ENCODE data around the gene ZBTB39.

The ZBTB39 gene

GRCh38 chr12:57042695-57043094 is 36.3 kb upstream of the ZBTB39 start:
- Histone ChIP-seq H3K27me3 (ENCODE audit: insufficient read depth, low read length, poor library complexity, severe bottlenecking) (no peaks in the 10 kb centered on the region), H2AFZ (ENCODE audit: low read length) (no peak overlapping the region), H3K79me2 (ENCODE audit: insufficient read depth, low read length) (no peaks in the 10 kb centered on the region), H3K9me2 (replicated peaks; ENCODE audit: low read depth, low read length) (no peaks in the 10 kb centered on the region), H3K4me2 (ENCODE audit: low read depth, low read length, poor library complexity, severe bottlenecking) (no peak overlapping the region), H3K4me3 (ENCODE audit: low read length, poor library complexity, severe bottlenecking) (no peak overlapping the region), H3K4me1 (ENCODE audit: insufficient read depth, low read length, poor library complexity, severe bottlenecking) (peaks cover 10% of the 10 kb centered on the region), H3K9me3 (ENCODE audit: insufficient read depth, low read depth, low read length) (no peaks in the 10 kb centered on the region), H3K9ac (ENCODE audit: low read depth, low read length, poor library complexity, severe bottlenecking) (no peak overlapping the region), H3F3A (ENCODE audit: low read depth) (no peaks in the 10 kb centered on the region), H4K20me1 (ENCODE audit: insufficient read depth, low read length, poor library complexity, severe bottlenecking) (no peaks in the 10 kb centered on the region), H3K36me3 (ENCODE audit: insufficient read depth, low read length) (no peaks in the 10 kb centered on the region)
- TF ChIP-seq EZH2phosphoT487 (IDR thresholded peaks at IDR 0.05; ENCODE audit: borderline replicate concordance) = no peak
- TF ChIP-seq, protein P1, sequence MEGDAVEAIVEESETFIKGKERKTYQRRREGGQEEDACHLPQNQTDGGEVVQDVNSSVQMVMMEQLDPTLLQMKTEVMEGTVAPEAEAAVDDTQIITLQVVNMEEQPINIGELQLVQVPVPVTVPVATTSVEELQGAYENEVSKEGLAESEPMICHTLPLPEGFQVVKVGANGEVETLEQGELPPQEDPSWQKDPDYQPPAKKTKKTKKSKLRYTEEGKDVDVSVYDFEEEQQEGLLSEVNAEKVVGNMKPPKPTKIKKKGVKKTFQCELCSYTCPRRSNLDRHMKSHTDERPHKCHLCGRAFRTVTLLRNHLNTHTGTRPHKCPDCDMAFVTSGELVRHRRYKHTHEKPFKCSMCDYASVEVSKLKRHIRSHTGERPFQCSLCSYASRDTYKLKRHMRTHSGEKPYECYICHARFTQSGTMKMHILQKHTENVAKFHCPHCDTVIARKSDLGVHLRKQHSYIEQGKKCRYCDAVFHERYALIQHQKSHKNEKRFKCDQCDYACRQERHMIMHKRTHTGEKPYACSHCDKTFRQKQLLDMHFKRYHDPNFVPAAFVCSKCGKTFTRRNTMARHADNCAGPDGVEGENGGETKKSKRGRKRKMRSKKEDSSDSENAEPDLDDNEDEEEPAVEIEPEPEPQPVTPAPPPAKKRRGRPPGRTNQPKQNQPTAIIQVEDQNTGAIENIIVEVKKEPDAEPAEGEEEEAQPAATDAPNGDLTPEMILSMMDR (conservative IDR thresholded peaks at IDR 0.05; ENCODE audit: low read length) = no peak

DNA sequence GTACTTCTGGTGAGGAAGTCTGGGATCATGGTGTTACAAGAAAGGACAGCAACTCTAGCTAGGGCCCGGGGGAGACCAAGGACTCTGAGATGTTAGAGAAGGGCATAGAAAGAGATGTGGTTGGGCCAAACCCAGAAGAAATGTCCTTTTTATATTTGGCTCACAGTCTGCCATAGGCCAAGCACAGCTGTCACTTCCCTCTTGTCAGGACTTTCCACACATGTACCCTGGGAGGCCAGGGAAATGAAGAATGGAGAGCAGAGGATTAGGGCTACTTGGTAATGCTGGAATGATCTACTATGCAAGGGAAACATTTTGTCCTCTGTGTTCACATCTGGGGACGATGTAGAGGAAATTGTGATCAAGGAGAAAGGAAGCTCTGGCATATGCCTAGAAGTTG is 34.4 kb upstream of the ZBTB39 start:
- H3K9me3 ChIP-seq (ENCODE audit: insufficient read depth, low read depth, low read length) = no peaks in the 10 kb centered on the region
- no peak for TF ChIP-seq EZH2phosphoT487 (IDR thresholded peaks at IDR 0.05; ENCODE audit: borderline replicate concordance)
- TF ChIP-seq, protein P1 (conservative IDR thresholded peaks at IDR 0.05; ENCODE audit: low read length) = no peak
- H3K9ac ChIP-seq (ENCODE audit: low read depth, low read length, poor library complexity, severe bottlenecking) = no peak overlapping the region
- H3F3A ChIP-seq (ENCODE audit: low read depth) = no peaks in the 10 kb centered on the region
- no peaks in the 10 kb centered on the region for H3K9me2 ChIP-seq (replicated peaks; ENCODE audit: low read depth, low read length)
- H3K27me3 ChIP-seq (ENCODE audit: insufficient read depth, low read length, poor library complexity, severe bottlenecking) = no peaks in the 10 kb centered on the region
- H3K4me1 ChIP-seq (ENCODE audit: insufficient read depth, low read length, poor library complexity, severe bottlenecking) = no peaks in the 10 kb centered on the region
- H4K20me1 ChIP-seq (ENCODE audit: insufficient read depth, low read length, poor library complexity, severe bottlenecking) = no peaks in the 10 kb centered on the region
- H3K79me2 ChIP-seq (ENCODE audit: insufficient read depth, low read length) = no peaks in the 10 kb centered on the region
- no peak overlapping the region for H2AFZ ChIP-seq (ENCODE audit: low read length)
- no peak overlapping the region for H3K4me2 ChIP-seq (ENCODE audit: low read depth, low read length, poor library complexity, severe bottlenecking)
- H3K36me3 ChIP-seq (ENCODE audit: insufficient read depth, low read length) = no peaks in the 10 kb centered on the region
- H3K4me3 ChIP-seq (ENCODE audit: low read length, poor library complexity, severe bottlenecking) = no peak overlapping the region

GRCh38 chr12:57040211-57040610 is 33.9 kb upstream of the ZBTB39 start:
- no peaks in the 10 kb centered on the region for H3K9me3 ChIP-seq (ENCODE audit: insufficient read depth, low read depth, low read length)
- no peaks in the 10 kb centered on the region for H3F3A ChIP-seq (ENCODE audit: low read depth)
- H3K4me1 ChIP-seq (ENCODE audit: insufficient read depth, low read length, poor library complexity, severe bottlenecking) = no peaks in the 10 kb centered on the region

GRCh38 chr12:57039016-57039798 is 32.9 kb upstream of the ZBTB39 start:
- H3K4me2 ChIP-seq (ENCODE audit: low read depth, low read length, poor library complexity, severe bottlenecking) = no peak overlapping the region
- H3K36me3 ChIP-seq (ENCODE audit: insufficient read depth, low read length) = no peaks in the 10 kb centered on the region
- H3K9ac ChIP-seq (ENCODE audit: low read depth, low read length, poor library complexity, severe bottlenecking) = no peak overlapping the region
- H2AFZ ChIP-seq (ENCODE audit: low read length) = no peak overlapping the region
- H3K4me3 ChIP-seq (ENCODE audit: low read length, poor library complexity, severe bottlenecking) = no peak overlapping the region
- no peaks in the 10 kb centered on the region for H3K4me1 ChIP-seq (ENCODE audit: insufficient read depth, low read length, poor library complexity, severe bottlenecking)
- H3K9me3 ChIP-seq (ENCODE audit: insufficient read depth, low read depth, low read length) = no peaks in the 10 kb centered on the region
- H3K79me2 ChIP-seq (ENCODE audit: insufficient read depth, low read length) = no peaks in the 10 kb centered on the region
- no peaks in the 10 kb centered on the region for H4K20me1 ChIP-seq (ENCODE audit: insufficient read depth, low read length, poor library complexity, severe bottlenecking)
- H3F3A ChIP-seq (ENCODE audit: low read depth) = no peaks in the 10 kb centered on the region
- no peaks in the 10 kb centered on the region for H3K27me3 ChIP-seq (ENCODE audit: insufficient read depth, low read length, poor library complexity, severe bottlenecking)
- no peaks in the 10 kb centered on the region for H3K9me2 ChIP-seq (replicated peaks; ENCODE audit: low read depth, low read length)
- TF ChIP-seq, protein P1 (conservative IDR thresholded peaks at IDR 0.05; ENCODE audit: low read length) = no peak
- no peak for TF ChIP-seq EZH2phosphoT487 (IDR thresholded peaks at IDR 0.05; ENCODE audit: borderline replicate concordance)

More at GRCh38 chr12:57040211-57040610, 33.9 kb upstream of the ZBTB39 start:
- no peak for TF ChIP-seq EZH2phosphoT487 (IDR thresholded peaks at IDR 0.05; ENCODE audit: borderline replicate concordance)
- no peaks in the 10 kb centered on the region for H3K36me3 ChIP-seq (ENCODE audit: insufficient read depth, low read length)
- H3K9ac ChIP-seq (ENCODE audit: low read depth, low read length, poor library complexity, severe bottlenecking) = no peak overlapping the region
- H3K9me2 ChIP-seq (replicated peaks; ENCODE audit: low read depth, low read length) = no peaks in the 10 kb centered on the region
- H3K79me2 ChIP-seq (ENCODE audit: insufficient read depth, low read length) = no peaks in the 10 kb centered on the region
- H3K27me3 ChIP-seq (ENCODE audit: insufficient read depth, low read length, poor library complexity, severe bottlenecking) = no peaks in the 10 kb centered on the region
- H3K4me2 ChIP-seq (ENCODE audit: low read depth, low read length, poor library complexity, severe bottlenecking) = no peak overlapping the region
- no peak overlapping the region for H2AFZ ChIP-seq (ENCODE audit: low read length)
- H3K4me3 ChIP-seq (ENCODE audit: low read length, poor library complexity, severe bottlenecking) = no peak overlapping the region
- no peaks in the 10 kb centered on the region for H4K20me1 ChIP-seq (ENCODE audit: insufficient read depth, low read length, poor library complexity, severe bottlenecking)
